Fibroblast of villous mesenchyme (primary cell): ENCODE measurements around the gene SLC7A10. TPM values are rescaled to one million over a fixed set of nuclear protein-coding genes. Genes with fewer than 3 reads are reported as not detected.
"Not testable (repeated sequence)": the region's sequence is repeated elsewhere in the genome, so short reads cannot be mapped to it uniquely, and the experiment has no call there.

Source experiments
- DNase-seq: peaks from one replicate; pipeline ENCODE4 v3.0.0-alpha.2; 2010; ENCODE audit warnings: low read depth
- H3K4me3 ChIP-seq: 2 replicates; pipeline ENCODE4 v1.5.1; 2011; ENCODE audit warnings: low read depth, mild to moderate bottlenecking, low read length
- CTCF ChIP-seq: IDR thresholded peaks from 2 replicates; pipeline ENCODE4 v1.5.1; 2012; ENCODE audit warnings: low read depth, mild to moderate bottlenecking, low read length; ENCODE audit not compliant: insufficient read depth
- total RNA-seq: library from RNA; depleted of rRNA; stranded (reverse); fragments of >200 nt; gene quantifications from 2 replicates; pipeline ENCODE4 v1.2.3, GENCODE V29; 2012

The SLC7A10 gene
- total RNA-seq, 1 donor: not detected

- DNase-seq: no peak
- no peak overlapping the region for H3K4me3 ChIP-seq
- peak; percentile 31 for TF ChIP-seq CTCF
These were observed 33.6 kb downstream of the SLC7A10 start for GRCh38 chr19:33192010-33192409.

GRCh38 chr19:33191501-33191900, 34.1 kb downstream of the SLC7A10 start:
- DNase-seq: no peak
- no peak for TF ChIP-seq CTCF
- no peak overlapping the region for H3K4me3 ChIP-seq

- DNase-seq, H3K4me3 ChIP-seq: not testable (repeated sequence)
These were observed 34.6 kb downstream of the SLC7A10 start for GRCh38 chr19:33191092-33191491.

- DNase-seq: no peak
- no peak overlapping the region for H3K4me3 ChIP-seq
- no peak for TF ChIP-seq CTCF
These were observed 36.2 kb downstream of the SLC7A10 start for GRCh38 chr19:33189453-33189852.

- no peak for DNase-seq
- TF ChIP-seq CTCF: no peak
- no peak overlapping the region for H3K4me3 ChIP-seq
These were observed 38.5 kb downstream of the SLC7A10 start for GRCh38 chr19:33187183-33187540.

GRCh38 chr19:33186431-33187182, 39.0 kb downstream of the SLC7A10 start:
- TF ChIP-seq CTCF: no peak
- no peak overlapping the region for H3K4me3 ChIP-seq
- DNase-seq: no peak

- peak; percentile 47 for TF ChIP-seq CTCF
- DNase-seq: no peak
- H3K4me3 ChIP-seq: peak overlapping the region; percentile 60
These were observed 48.2 kb downstream of the SLC7A10 start for GRCh38 chr19:33177417-33177979.
